Nephron progenitor cell (in vitro differentiated cells): Measurements from ENCODE around the gene ANKRD13D.
A peak's percentile ranks its signal among the peaks of the same experiment; 100 is the strongest.

Experiments used
- DNase-seq: peaks from one replicate; pipeline ENCODE4 v3.0.0; 2021
- H3K27ac Mint-ChIP-seq: 2 replicates; pipeline ENCODE4 v1.8.0; 2021; ENCODE audit warnings: mild to moderate bottlenecking, moderate library complexity, mixed read lengths
- H3K27me3 Mint-ChIP-seq: 2 replicates; pipeline ENCODE4 v1.8.0; 2021; ENCODE audit warnings: mild to moderate bottlenecking, low read depth, mixed read lengths; ENCODE audit not compliant: poor library complexity
- H3K36me3 Mint-ChIP-seq: 2 replicates; pipeline ENCODE4 v1.8.0; 2021; ENCODE audit warnings: low read depth, mixed read lengths
- H3K4me1 Mint-ChIP-seq: 2 replicates; pipeline ENCODE4 v1.8.0; 2021; ENCODE audit warnings: mixed read lengths
- H3K4me3 Mint-ChIP-seq: 2 replicates; pipeline ENCODE4 v1.8.0; 2021; ENCODE audit warnings: mild to moderate bottlenecking, moderate library complexity, mixed read lengths
- H3K9me3 Mint-ChIP-seq: 2 replicates; pipeline ENCODE4 v1.8.0; 2021; ENCODE audit warnings: mild to moderate bottlenecking, moderate library complexity, mixed read lengths
- CTCF ChIP-seq: fragments of 200-600 bp; sonication (generic); IDR thresholded peaks from 2 replicates; pipeline ENCODE4 v1.5.0; 2021; ENCODE audit warnings: antibody characterized with exemption

Gene ANKRD13D

GRCh38 chr11:67299471-67300191 is 10.5 kb downstream of the ANKRD13D start:
- no peak for DNase-seq
- H3K4me1 Mint-ChIP-seq = peaks cover 14% of the 10 kb centered on the region
- no peak overlapping the region for H3K27ac Mint-ChIP-seq
- peaks cover 35% of the 10 kb centered on the region for H3K9me3 Mint-ChIP-seq
- no peak overlapping the region for H3K4me3 Mint-ChIP-seq
- TF ChIP-seq CTCF = no peak
- peaks cover 45% of the 10 kb centered on the region for H3K36me3 Mint-ChIP-seq
- peaks cover 3% of the 10 kb centered on the region for H3K27me3 Mint-ChIP-seq

- no peak overlapping the region for H3K4me3 Mint-ChIP-seq
- TF ChIP-seq CTCF = no peak
- DNase-seq = no peak
- peaks cover 5% of the 10 kb centered on the region for H3K27me3 Mint-ChIP-seq
- no peak overlapping the region for H3K27ac Mint-ChIP-seq
- peaks cover 28% of the 10 kb centered on the region for H3K9me3 Mint-ChIP-seq
- peaks cover 38% of the 10 kb centered on the region for H3K36me3 Mint-ChIP-seq
- H3K4me1 Mint-ChIP-seq = peaks cover 16% of the 10 kb centered on the region
Measured at GRCh38 chr11:67300256-67300755, 11.2 kb downstream of the ANKRD13D start.

- TF ChIP-seq CTCF = no peak
- peaks cover 33% of the 10 kb centered on the region for H3K36me3 Mint-ChIP-seq
- peaks cover 21% of the 10 kb centered on the region for H3K4me1 Mint-ChIP-seq
- peaks cover 23% of the 10 kb centered on the region for H3K9me3 Mint-ChIP-seq
- no peak overlapping the region for H3K4me3 Mint-ChIP-seq
- no peak overlapping the region for H3K27ac Mint-ChIP-seq
- peaks cover 10% of the 10 kb centered on the region for H3K27me3 Mint-ChIP-seq
- no peak for DNase-seq
Measured at GRCh38 chr11:67300756-67301312, 11.7 kb downstream of the ANKRD13D start.

- no peak overlapping the region for H3K4me3 Mint-ChIP-seq
- H3K27me3 Mint-ChIP-seq = peaks cover 10% of the 10 kb centered on the region
- no peak overlapping the region for H3K27ac Mint-ChIP-seq
- peaks cover 21% of the 10 kb centered on the region for H3K4me1 Mint-ChIP-seq
- H3K9me3 Mint-ChIP-seq = peaks cover 17% of the 10 kb centered on the region
- H3K36me3 Mint-ChIP-seq = peaks cover 27% of the 10 kb centered on the region
- DNase-seq = no peak
- TF ChIP-seq CTCF = no peak
Measured at GRCh38 chr11:67301313-67301921, 12.3 kb downstream of the ANKRD13D start.

- Mint-ChIP-seq H3K4me1 (peaks cover 21% of the 10 kb centered on the region), H3K27ac (no peak overlapping the region), H3K4me3 (peak overlapping the region; percentile 75), H3K9me3 (peaks cover 11% of the 10 kb centered on the region), H3K36me3 (peaks cover 21% of the 10 kb centered on the region), H3K27me3 (peaks cover 10% of the 10 kb centered on the region)
- peak; percentile 68 for DNase-seq
- TF ChIP-seq CTCF = no peak
Measured at GRCh38 chr11:67301951-67302516, 12.9 kb downstream of the ANKRD13D start.
